ENCODE measurements around the gene LNX1. TPM values are rescaled to one million over a fixed set of nuclear protein-coding genes. Genes with fewer than 3 reads are reported as not detected.
A peak's percentile ranks its signal among the peaks of the same experiment; 100 is the strongest.

Gene LNX1
- total RNA-seq, 1 experiment from 2014 or later = 1.7 TPM

DNA sequence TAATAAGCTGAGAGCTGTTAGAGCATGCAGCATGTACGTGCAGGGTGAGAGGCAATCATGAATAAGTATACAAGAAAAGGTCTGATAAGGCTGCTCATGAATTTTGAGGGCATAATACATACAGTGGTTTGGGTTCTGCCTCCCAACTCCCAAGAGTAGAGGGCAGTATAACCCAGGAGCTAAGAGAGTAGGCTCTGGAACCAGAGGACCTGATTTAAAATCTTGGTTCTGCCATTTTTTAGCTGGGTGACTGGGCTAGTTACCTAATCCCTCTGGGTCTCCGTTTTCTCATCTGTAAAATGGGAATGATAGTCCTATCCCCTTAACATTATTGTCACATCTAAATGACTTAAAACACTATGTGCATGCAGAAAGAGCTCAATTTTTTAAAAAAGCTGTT, 85.3 kb downstream of the LNX1 start:
- no peaks in the 10 kb centered on the region for H3K79me2 ChIP-seq (ENCODE audit: insufficient read depth, low read length)
- no peaks in the 10 kb centered on the region for H3K23me2 ChIP-seq (ENCODE audit: insufficient read length, low read depth, low read length, poor library complexity, severe bottlenecking)
- Mint-ChIP-seq H3K27me3 (ENCODE audit: low read depth) (no peaks in the 10 kb centered on the region), H3K27ac (peak overlapping the region in 1 of 3 experiments; percentile 15; a peak in 1 of 7 replicates), H3K4me3 (no peak overlapping the region), H3K4me1 (no peaks in the 10 kb centered on the region), H3K36me3 (ENCODE audit: insufficient read depth in 1 of 3, low read depth in 3 of 3) (no peaks in the 10 kb centered on the region), H3K9me3 (no peaks in the 10 kb centered on the region)
- H3K9ac ChIP-seq (ENCODE audit: extremely low read depth, insufficient read length, low read length) = no peak overlapping the region
- H3K18ac ChIP-seq (ENCODE audit: insufficient read length, low read depth, low read length) = no peak overlapping the region
- H4K91ac ChIP-seq (ENCODE audit: insufficient read length, low read depth, low read length) = no peak overlapping the region
- H2BK120ac ChIP-seq (ENCODE audit: low read depth, low read length, poor library complexity, severe bottlenecking) = no peak overlapping the region
- H3K9me3 ChIP-seq (ENCODE audit: control insufficient read depth, low read depth, low read length) = no peaks in the 10 kb centered on the region
- H2BK5ac ChIP-seq (ENCODE audit: insufficient read length, low read length) = no peak overlapping the region
- no peak overlapping the region for H4K5ac ChIP-seq (ENCODE audit: insufficient read length, low read depth, low read length)
- H3K4me1 ChIP-seq (ENCODE audit: insufficient read depth, low read length) = no peaks in the 10 kb centered on the region
- no peak overlapping the region for H2BK20ac ChIP-seq (ENCODE audit: low read depth, low read length, poor library complexity, severe bottlenecking)
- no peak overlapping the region for H2AFZ ChIP-seq (ENCODE audit: low read length)
- H3K79me1 ChIP-seq (ENCODE audit: insufficient read depth, low read depth, low read length, poor library complexity, severe bottlenecking) = no peaks in the 10 kb centered on the region
- H2BK12ac ChIP-seq (ENCODE audit: insufficient read length, low read depth, low read length) = no peak overlapping the region
- no peak overlapping the region for H3K56ac ChIP-seq (ENCODE audit: insufficient read length, low read depth, low read length)
- WGBS (ENCODE audit: extremely low coverage, insufficient read length, low lambda C conversion rate) = no CpG with 5 or more reads among the region's 2 CpGs
- TF ChIP-seq, protein P1, sequence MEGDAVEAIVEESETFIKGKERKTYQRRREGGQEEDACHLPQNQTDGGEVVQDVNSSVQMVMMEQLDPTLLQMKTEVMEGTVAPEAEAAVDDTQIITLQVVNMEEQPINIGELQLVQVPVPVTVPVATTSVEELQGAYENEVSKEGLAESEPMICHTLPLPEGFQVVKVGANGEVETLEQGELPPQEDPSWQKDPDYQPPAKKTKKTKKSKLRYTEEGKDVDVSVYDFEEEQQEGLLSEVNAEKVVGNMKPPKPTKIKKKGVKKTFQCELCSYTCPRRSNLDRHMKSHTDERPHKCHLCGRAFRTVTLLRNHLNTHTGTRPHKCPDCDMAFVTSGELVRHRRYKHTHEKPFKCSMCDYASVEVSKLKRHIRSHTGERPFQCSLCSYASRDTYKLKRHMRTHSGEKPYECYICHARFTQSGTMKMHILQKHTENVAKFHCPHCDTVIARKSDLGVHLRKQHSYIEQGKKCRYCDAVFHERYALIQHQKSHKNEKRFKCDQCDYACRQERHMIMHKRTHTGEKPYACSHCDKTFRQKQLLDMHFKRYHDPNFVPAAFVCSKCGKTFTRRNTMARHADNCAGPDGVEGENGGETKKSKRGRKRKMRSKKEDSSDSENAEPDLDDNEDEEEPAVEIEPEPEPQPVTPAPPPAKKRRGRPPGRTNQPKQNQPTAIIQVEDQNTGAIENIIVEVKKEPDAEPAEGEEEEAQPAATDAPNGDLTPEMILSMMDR (conservative IDR thresholded peaks at IDR 0.05) = peak; percentile 45; the same call in 2 of the 3 replicates
- no peak overlapping the region for H3K4me2 ChIP-seq (ENCODE audit: insufficient read depth, insufficient read length, low read length)
- no peak overlapping the region for H3K27ac ChIP-seq (ENCODE audit: insufficient read length, low read depth, low read length)
- no peak for DNase-seq
- H3K4ac ChIP-seq (ENCODE audit: low read depth, low read length) = no peak overlapping the region
- no peak overlapping the region for H3T11ph ChIP-seq (ENCODE audit: low read length)
- no peak overlapping the region for H3K23ac ChIP-seq (ENCODE audit: insufficient read length, low read depth, low read length)
- no peaks in the 10 kb centered on the region for H4K20me1 ChIP-seq (ENCODE audit: control insufficient read depth, insufficient read depth, insufficient read length)
- H3K14ac ChIP-seq (ENCODE audit: insufficient read depth, low read length) = no peak overlapping the region
- no peak overlapping the region for H2AK5ac ChIP-seq (ENCODE audit: insufficient read length, low read length)
- H3K27me3 ChIP-seq (ENCODE audit: insufficient read depth, low read length) = no peaks in the 10 kb centered on the region
- no peak overlapping the region for H2BK15ac ChIP-seq (ENCODE audit: low read depth, low read length)
- H4K8ac ChIP-seq (replicated peaks; ENCODE audit: insufficient read length, low read depth, low read length) = no peak overlapping the region
